Progenitor cell of endocrine pancreas (in vitro differentiated cells): ENCODE measurements around the gene MRPL21. TPM values are rescaled to one million over a fixed set of nuclear protein-coding genes. Genes with fewer than 3 reads are reported as not detected.

ENCODE experiments used
- DNase-seq: peaks from one replicate; pipeline ENCODE4 v3.0.0; 2021; ENCODE audit warnings: low spot score; ENCODE audit not compliant: unreplicated experiment
- H3K27ac Mint-ChIP-seq: 2 replicates; pipeline ENCODE4 v1.8.0; 2021; ENCODE audit warnings: mild to moderate bottlenecking, moderate library complexity, mixed read lengths
- H3K27me3 Mint-ChIP-seq: 2 replicates; pipeline ENCODE4 v1.8.0; 2021; ENCODE audit warnings: mixed read lengths
- H3K36me3 Mint-ChIP-seq: 2 replicates; pipeline ENCODE4 v1.8.0; 2022; ENCODE audit warnings: mixed read lengths; ENCODE audit not compliant: insufficient read depth
- H3K4me1 Mint-ChIP-seq: 2 replicates; pipeline ENCODE4 v1.8.0; 2021; ENCODE audit warnings: low read depth, mixed read lengths
- H3K4me3 Mint-ChIP-seq: 2 replicates; pipeline ENCODE4 v1.8.0; 2021; ENCODE audit warnings: low read depth, mild to moderate bottlenecking, moderate library complexity, mixed read lengths
- H3K9me3 Mint-ChIP-seq: 2 replicates; pipeline ENCODE4 v1.8.0; 2021; ENCODE audit warnings: low read depth, mixed read lengths
- total RNA-seq: library from RNA; stranded (reverse); gene quantifications from 2 replicates; pipeline ENCODE4 v1.2.1, GENCODE V29; 2021
- TF ChIP-seq, protein P1 (sequence below): fragments of 200-600 bp; sonication (generic); IDR thresholded peaks from one replicate; pipeline ENCODE4 v1.5.0; 2021; ENCODE audit warnings: antibody characterized with exemption, mild to moderate bottlenecking; ENCODE audit not compliant: unreplicated experiment

MRPL21 gene
- total RNA-seq, 1 donor from 2014 or later = 54.0 TPM

GRCh38 chr11:68938088-68938487 lies 34.5 kb upstream of the MRPL21 start:
- no peak for DNase-seq
- Mint-ChIP-seq H3K27me3 (no peaks in the 10 kb centered on the region), H3K27ac (no peak overlapping the region), H3K4me1 (no peaks in the 10 kb centered on the region), H3K9me3 (no peaks in the 10 kb centered on the region), H3K36me3 (peaks cover 9% of the 10 kb centered on the region), H3K4me3 (no peak overlapping the region)
- TF ChIP-seq, protein P1, sequence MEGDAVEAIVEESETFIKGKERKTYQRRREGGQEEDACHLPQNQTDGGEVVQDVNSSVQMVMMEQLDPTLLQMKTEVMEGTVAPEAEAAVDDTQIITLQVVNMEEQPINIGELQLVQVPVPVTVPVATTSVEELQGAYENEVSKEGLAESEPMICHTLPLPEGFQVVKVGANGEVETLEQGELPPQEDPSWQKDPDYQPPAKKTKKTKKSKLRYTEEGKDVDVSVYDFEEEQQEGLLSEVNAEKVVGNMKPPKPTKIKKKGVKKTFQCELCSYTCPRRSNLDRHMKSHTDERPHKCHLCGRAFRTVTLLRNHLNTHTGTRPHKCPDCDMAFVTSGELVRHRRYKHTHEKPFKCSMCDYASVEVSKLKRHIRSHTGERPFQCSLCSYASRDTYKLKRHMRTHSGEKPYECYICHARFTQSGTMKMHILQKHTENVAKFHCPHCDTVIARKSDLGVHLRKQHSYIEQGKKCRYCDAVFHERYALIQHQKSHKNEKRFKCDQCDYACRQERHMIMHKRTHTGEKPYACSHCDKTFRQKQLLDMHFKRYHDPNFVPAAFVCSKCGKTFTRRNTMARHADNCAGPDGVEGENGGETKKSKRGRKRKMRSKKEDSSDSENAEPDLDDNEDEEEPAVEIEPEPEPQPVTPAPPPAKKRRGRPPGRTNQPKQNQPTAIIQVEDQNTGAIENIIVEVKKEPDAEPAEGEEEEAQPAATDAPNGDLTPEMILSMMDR = no peak

DNA sequence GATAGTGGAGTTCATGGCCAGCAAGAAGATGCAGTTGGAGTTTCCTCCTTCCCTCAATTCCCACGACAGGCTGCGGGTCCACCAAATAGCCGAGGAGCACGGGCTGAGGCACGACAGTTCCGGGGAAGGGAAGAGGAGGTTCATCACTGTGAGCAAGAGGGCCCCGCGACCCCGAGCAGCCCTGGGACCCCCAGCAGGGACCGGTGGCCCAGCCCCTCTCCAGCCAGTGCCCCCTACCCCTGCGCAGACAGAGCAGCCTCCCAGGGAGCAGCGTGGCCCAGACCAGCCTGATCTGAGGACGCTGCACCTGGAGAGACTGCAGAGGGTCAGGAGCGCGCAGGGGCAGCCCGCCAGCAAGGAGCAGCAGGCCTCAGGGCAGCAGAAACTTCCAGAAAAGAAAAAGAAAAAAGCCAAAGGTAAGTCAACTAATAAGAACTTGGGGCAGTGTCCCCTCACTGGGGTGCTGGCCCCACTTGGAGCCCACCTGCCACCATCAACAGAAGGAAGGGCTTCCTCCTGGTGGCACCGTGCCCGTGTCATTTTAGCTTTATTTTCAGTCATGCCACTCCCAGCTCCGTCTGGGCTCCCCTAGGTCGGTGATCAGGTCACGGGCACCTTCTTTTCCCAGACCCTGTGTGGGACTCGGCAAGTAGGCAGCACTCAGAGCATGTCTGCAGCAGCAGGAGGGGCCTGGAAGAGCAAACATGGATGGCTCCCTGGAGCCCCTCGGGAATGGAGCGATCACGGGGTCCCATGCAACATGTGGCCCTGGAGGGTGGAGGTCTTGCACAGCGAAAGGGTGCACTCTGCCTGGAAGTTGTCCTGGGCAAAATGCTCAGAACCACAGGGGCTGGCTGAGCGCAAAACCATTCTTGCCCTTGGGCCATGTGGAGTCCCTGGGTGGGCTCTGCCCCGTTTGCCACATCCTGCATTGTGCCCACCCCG lies 33.3 kb upstream of the MRPL21 start:
- TF ChIP-seq, protein P1 = no peak
- H3K9me3 Mint-ChIP-seq = no peaks in the 10 kb centered on the region
- no peak overlapping the region for H3K4me3 Mint-ChIP-seq
- H3K4me1 Mint-ChIP-seq = no peaks in the 10 kb centered on the region
- no peaks in the 10 kb centered on the region for H3K27me3 Mint-ChIP-seq
- DNase-seq = no peak
- H3K36me3 Mint-ChIP-seq = peaks cover 10% of the 10 kb centered on the region
- no peak overlapping the region for H3K27ac Mint-ChIP-seq

GRCh38 chr11:68936358-68936636 lies 32.7 kb upstream of the MRPL21 start:
- Mint-ChIP-seq H3K27ac (no peak overlapping the region), H3K4me1 (no peaks in the 10 kb centered on the region), H3K36me3 (peaks cover 11% of the 10 kb centered on the region), H3K4me3 (no peak overlapping the region), H3K27me3 (no peaks in the 10 kb centered on the region), H3K9me3 (no peaks in the 10 kb centered on the region)
- TF ChIP-seq, protein P1 = no peak
- DNase-seq = no peak

GRCh38 chr11:68935516-68936357 lies 32.1 kb upstream of the MRPL21 start:
- no peaks in the 10 kb centered on the region for H3K27me3 Mint-ChIP-seq
- DNase-seq = no peak
- TF ChIP-seq, protein P1 = no peak
- no peak overlapping the region for H3K27ac Mint-ChIP-seq
- H3K4me3 Mint-ChIP-seq = no peak overlapping the region
- H3K4me1 Mint-ChIP-seq = no peaks in the 10 kb centered on the region
- H3K36me3 Mint-ChIP-seq = peaks cover 9% of the 10 kb centered on the region
- no peaks in the 10 kb centered on the region for H3K9me3 Mint-ChIP-seq

DNA sequence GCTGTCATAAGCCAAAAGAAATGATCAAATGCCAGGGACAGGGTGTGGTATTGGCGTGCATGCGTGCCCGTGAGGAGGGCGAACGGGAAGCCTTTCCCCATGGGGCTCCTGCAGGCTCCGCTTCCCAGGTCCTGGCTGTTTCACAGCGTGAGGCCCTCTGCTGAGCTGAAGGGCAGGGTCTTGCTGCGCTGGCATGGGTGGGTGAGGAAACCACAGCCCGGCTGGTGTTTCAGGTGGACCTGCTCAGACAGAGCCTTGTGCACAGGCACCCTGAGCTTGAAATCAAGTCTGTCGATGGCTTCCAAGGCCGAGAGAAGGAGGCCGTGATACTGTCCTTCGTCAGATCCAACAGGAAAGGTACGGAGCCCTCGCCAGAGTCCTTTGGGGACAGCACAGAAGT lies 31.4 kb upstream of the MRPL21 start:
- Mint-ChIP-seq H3K36me3 (peaks cover 12% of the 10 kb centered on the region), H3K27me3 (no peaks in the 10 kb centered on the region), H3K9me3 (no peaks in the 10 kb centered on the region), H3K4me3 (no peak overlapping the region), H3K27ac (no peak overlapping the region), H3K4me1 (no peaks in the 10 kb centered on the region)
- no peak for DNase-seq
- TF ChIP-seq, protein P1 = no peak
